Measurements from ENCODE around the gene COL26A1.

COL26A1 gene

GRCh38 chr7:101373812-101374614, 11.3 kb downstream of the COL26A1 start:
- no peak for DNase-seq (ENCODE audit: low read depth)

GRCh38 chr7:101374990-101375389, 12.3 kb downstream of the COL26A1 start:
- no peak for DNase-seq (ENCODE audit: low read depth)

GRCh38 chr7:101376601-101377000, 13.9 kb downstream of the COL26A1 start:
- DNase-seq (ENCODE audit: low read depth) = no peak

- no peak for DNase-seq (ENCODE audit: low read depth)
Measured at GRCh38 chr7:101377189-101377736, 14.6 kb downstream of the COL26A1 start.

GRCh38 chr7:101378751-101379174, 16.1 kb downstream of the COL26A1 start:
- DNase-seq (ENCODE audit: low read depth) = no peak

GRCh38 chr7:101379302-101379701, 16.6 kb downstream of the COL26A1 start:
- DNase-seq (ENCODE audit: low read depth) = no peak

- DNase-seq (ENCODE audit: low read depth) = no peak
Measured at GRCh38 chr7:101381549-101382111, 19.0 kb downstream of the COL26A1 start.

GRCh38 chr7:101382937-101383336, 20.3 kb downstream of the COL26A1 start:
- no peak for DNase-seq (ENCODE audit: low read depth)

- no peak for DNase-seq (ENCODE audit: low read depth)
Measured at GRCh38 chr7:101386177-101386557, 23.5 kb downstream of the COL26A1 start.

- DNase-seq (ENCODE audit: low read depth) = no peak
Measured at GRCh38 chr7:101386558-101387231, 24.0 kb downstream of the COL26A1 start.

- DNase-seq (ENCODE audit: low read depth) = no peak
Measured at GRCh38 chr7:101390901-101391301, 28.2 kb downstream of the COL26A1 start.

- DNase-seq (ENCODE audit: low read depth) = no peak
Measured at GRCh38 chr7:101391991-101392390, 29.3 kb downstream of the COL26A1 start.

GRCh38 chr7:101393865-101394264, 31.2 kb downstream of the COL26A1 start:
- DNase-seq (ENCODE audit: low read depth) = no peak

GRCh38 chr7:101395376-101395775, 32.7 kb downstream of the COL26A1 start:
- no peak for DNase-seq (ENCODE audit: low read depth)

GRCh38 chr7:101397243-101397642, 34.6 kb downstream of the COL26A1 start:
- no peak for DNase-seq (ENCODE audit: low read depth)

- no peak for DNase-seq (ENCODE audit: low read depth)
Measured at GRCh38 chr7:101397770-101398324, 35.2 kb downstream of the COL26A1 start.

- DNase-seq (ENCODE audit: low read depth) = no peak
Measured at GRCh38 chr7:101398396-101399289, 36.0 kb downstream of the COL26A1 start.

GRCh38 chr7:101399759-101400158, 37.1 kb downstream of the COL26A1 start:
- DNase-seq (ENCODE audit: low read depth) = no peak

- no peak for DNase-seq (ENCODE audit: low read depth)
Measured at GRCh38 chr7:101400751-101401150, 38.1 kb downstream of the COL26A1 start.

- no peak for DNase-seq (ENCODE audit: low read depth)
Measured at GRCh38 chr7:101401390-101402080, 38.9 kb downstream of the COL26A1 start.

All from activated T-helper 1 cell treated with Interleukin-2 at 50 U/mL for 16 hours (primary cell).